K562 (cell line): ENCODE results near the gene PCDH9.

Experiments
- CEBPB ChIP-seq: fragments of 450-650 bp; IDR thresholded peaks from 2 replicates; pipeline ENCODE4 v1.6.1; 2016; ENCODE audit warnings: missing genetic modification characterization, missing compliant biosample characterization
- POLR2AphosphoS5 ChIP-seq: IDR thresholded peaks from 2 replicates; pipeline ENCODE4 v1.6.1; 2011; ENCODE audit warnings: mild to moderate bottlenecking, low read depth, low read length, moderate library complexity; ENCODE audit not compliant: control insufficient read depth, insufficient read depth

DNA sequence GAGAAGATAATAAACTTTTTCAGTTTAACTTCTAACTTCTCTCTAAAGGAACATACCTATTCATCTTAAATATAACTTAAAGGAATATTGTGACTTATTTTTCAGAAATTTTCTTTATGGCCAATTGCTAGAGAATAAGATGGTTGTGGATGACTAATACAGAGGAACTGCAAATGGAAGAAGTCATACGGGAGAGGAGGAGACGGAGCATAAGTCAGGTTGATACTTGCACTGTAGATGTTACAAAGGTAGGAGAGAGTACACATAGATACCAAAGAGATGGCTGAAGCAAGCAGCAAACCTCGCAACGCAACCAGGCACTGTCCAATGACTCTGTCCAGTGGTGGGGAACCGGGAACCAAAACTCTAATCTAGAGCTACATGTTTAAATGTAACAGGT is 963.4 kb downstream of the PCDH9 start:
- no peak for TF ChIP-seq CEBPB (tag)
- TF ChIP-seq POLR2AphosphoS5 = no peak
